Measurements from ENCODE around the gene RAB3IL1. TPM values are rescaled to one million over a fixed set of nuclear protein-coding genes. Genes with fewer than 3 reads are reported as not detected.

The RAB3IL1 gene
- total RNA-seq, 1 donor from 2014 or later = 0.88 TPM

DNA sequence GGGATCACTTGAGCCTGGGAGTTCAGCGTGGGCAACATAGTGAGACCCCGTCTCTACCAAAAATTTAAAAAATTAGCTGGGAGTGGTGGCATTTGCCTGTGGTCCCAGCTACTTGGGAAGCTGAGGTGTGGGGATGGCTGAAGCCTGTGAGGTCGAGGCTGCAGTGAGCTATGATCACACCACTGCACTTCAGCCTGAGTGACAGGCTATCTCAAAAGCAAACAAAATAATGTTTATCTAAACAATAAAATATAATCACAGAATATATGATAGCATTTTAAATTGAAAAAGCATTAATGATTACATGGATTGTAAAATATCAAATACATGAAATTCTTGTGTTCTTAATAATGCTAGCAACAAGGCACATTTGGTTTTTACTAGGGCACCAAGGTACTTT lies 35.5 kb upstream of the RAB3IL1 start:
- no peak for ATAC-seq

DNA sequence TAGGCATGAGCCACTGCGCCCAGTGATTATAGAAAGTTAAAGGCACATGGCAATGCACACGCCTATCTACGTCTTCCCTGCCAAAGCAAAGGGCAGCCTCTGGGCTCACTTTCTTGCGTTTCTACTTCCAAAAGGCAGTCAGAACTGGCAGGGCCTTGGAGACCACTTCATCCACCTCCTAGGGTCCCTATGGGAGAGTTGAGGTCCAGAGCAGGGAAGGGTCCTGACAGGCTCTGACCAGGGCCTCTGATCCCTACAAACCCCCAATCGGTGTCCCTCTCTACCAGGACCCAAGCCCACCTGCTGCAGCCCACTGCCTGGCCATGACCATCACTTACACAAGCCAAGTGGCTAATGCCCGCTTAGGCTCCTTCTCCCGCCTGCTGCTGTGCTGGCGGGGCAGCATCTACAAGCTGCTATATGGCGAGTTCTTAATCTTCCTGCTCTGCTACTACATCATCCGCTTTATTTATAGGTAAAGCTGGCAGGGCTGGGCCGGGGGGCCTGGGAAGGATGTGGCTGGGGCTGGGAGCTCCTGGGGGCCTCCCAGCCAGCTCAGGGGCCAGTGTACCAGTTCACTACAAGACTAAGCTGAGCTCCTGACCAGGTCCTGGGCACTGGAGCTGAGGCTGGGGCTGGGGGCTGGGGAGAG lies 34.2 kb upstream of the RAB3IL1 start:
- no peak for ATAC-seq

DNA sequence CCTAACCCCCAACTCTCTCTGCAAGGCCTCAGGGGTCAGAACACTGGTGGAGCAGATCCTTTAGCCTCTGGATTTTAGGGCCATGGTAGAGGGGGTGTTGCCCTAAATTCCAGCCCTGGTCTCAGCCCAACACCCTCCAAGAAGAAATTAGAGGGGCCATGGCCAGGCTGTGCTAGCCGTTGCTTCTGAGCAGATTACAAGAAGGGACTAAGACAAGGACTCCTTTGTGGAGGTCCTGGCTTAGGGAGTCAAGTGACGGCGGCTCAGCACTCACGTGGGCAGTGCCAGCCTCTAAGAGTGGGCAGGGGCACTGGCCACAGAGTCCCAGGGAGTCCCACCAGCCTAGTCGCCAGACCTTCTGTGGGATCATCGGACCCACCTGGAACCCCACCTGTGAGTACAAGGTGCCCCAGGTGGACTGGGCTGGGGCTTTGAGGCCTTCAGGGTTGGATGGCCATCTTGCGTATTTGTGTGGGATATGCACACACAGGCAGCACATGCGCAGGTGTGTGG lies 32.7 kb upstream of the RAB3IL1 start, which contains the start of gene BEST1:
Gene BEST1 (plus strand): TSS at position 317 of the 513 bp plus-strand sequence. CDS start 1,456 bp downstream, outside the sequence.
- no peak for ATAC-seq

GRCh38 chr11:61949169-61950034 lies 32.0 kb upstream of the RAB3IL1 start:
- peak; percentile 29 for ATAC-seq

GRCh38 chr11:61948505-61948904 lies 31.1 kb upstream of the RAB3IL1 start:
- no peak for ATAC-seq

GRCh38 chr11:61947486-61948210 lies 30.3 kb upstream of the RAB3IL1 start:
- ATAC-seq = peak; percentile 84

GRCh38 chr11:61946894-61947293 lies 29.5 kb upstream of the RAB3IL1 start:
- ATAC-seq = no peak

GRCh38 chr11:61945191-61945590 lies 27.8 kb upstream of the RAB3IL1 start:
- no peak for ATAC-seq

- ATAC-seq = no peak
These were observed 23.1 kb upstream of the RAB3IL1 start for GRCh38 chr11:61940466-61940865.

GRCh38 chr11:61935861-61936260 lies 18.5 kb upstream of the RAB3IL1 start:
- no peak for ATAC-seq

- ATAC-seq = no peak
These were observed 13.6 kb upstream of the RAB3IL1 start for GRCh38 chr11:61930933-61931332.

DNA sequence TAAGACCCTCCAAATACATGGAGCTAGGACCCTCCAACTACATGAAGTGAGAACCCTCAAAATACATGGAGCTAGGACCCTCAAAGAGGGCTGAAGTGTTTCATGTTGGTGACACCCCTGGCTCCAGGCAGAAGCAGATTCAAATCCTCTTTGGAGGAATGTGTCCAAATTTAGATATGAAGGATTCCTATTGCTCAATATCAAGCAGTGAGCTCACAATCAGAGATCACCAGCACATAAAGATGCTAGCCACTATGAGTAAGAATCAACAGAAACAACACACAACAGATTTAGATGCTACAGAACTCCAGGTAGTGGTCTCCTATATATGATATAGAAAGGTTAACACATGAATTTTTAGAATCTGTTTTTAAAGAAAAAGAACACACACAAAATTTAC lies 11.2 kb upstream of the RAB3IL1 start:
- no peak for ATAC-seq

- no peak for ATAC-seq
These were observed 10.1 kb upstream of the RAB3IL1 start for GRCh38 chr11:61927501-61927900.

DNA sequence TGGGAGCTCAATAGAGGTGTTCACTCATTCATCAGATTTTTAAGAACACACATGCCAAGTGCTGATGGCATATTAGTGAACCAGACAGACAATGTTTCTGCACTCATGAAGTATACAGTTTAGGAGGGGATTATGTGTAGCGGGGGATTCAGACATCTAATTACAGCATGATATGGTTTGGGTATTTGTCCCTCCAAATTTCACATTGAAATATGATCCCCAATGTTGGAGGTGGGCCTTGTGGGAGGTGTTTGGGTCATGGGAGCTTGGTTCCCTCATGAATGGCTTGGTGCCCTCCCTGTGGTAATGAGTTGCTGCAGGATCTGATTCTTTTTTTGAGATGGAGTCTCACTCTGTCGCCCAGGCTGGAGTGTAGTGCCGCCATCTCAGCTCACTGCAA lies 8.9 kb upstream of the RAB3IL1 start:
- ATAC-seq = no peak

DNA sequence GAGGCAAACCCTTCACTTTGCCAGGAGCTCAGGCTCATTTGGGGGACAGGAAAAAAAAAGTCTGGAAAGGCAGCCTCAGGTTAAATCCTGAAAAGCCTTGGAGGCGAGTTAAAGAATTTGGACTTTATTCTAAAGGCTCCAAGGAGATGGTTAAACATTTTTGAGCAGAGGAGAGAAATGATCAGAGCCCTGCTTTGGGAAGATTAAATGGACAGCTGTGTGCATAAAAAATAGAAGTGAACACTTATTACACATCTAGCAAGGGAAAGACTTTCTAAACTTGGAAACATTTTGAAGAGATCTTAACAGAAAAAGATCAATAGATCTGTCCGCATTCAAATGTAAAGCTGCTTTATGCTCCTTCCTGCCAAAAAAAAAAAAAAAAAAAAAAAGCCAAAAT lies 8.4 kb upstream of the RAB3IL1 start:
- no peak for ATAC-seq

DNA sequence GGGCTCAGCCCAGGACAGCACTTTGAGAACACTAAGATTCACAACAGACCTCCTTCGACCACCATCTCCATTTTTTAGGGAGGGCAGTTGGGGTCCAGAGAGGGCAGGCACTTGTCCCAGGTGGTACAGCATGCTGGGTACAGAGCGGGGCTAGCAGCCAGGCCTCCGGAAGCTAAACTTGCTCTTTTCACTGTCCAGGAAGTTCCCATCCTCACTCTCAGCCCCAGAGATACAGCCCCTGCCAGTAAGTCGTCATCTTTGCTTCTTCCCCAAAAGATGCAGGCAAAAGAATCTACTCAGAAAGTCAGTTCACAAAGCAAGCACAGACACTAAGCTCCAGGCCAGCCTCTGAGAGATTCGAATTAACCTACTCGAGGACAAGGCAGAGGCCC lies 6.7 kb upstream of the RAB3IL1 start:
- no peak for ATAC-seq

GRCh38 chr11:61923166-61924063 lies 6.0 kb upstream of the RAB3IL1 start:
- peak; percentile 57 for ATAC-seq

GRCh38 chr11:61922539-61922938 lies 5.2 kb upstream of the RAB3IL1 start:
- no peak for ATAC-seq

DNA sequence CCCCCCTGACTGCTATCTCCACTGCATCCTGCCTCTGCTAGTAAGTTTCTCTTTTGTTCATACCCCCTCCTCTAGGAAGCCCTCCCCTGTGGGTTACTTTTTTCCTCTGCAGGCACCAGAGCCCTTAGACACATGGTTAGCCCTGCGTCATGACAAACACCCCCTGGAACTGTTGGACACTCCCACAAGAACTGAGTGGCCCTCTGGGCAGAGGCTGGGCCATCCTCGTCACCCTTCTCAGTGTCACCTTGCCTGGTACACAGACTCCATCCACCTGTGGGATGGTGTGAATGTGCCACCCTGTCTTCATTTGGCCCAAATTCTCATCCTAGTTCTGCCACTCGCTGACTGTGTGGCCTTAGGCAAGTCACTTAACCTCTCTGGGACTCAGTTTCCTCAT lies 4.1 kb upstream of the RAB3IL1 start:
- no peak for ATAC-seq

GRCh38 chr11:61919705-61920631 lies 2.6 kb upstream of the RAB3IL1 start:
- ATAC-seq = no peak
